ENCODE measurements around the gene PTTG1IP.

The PTTG1IP gene

DNA sequence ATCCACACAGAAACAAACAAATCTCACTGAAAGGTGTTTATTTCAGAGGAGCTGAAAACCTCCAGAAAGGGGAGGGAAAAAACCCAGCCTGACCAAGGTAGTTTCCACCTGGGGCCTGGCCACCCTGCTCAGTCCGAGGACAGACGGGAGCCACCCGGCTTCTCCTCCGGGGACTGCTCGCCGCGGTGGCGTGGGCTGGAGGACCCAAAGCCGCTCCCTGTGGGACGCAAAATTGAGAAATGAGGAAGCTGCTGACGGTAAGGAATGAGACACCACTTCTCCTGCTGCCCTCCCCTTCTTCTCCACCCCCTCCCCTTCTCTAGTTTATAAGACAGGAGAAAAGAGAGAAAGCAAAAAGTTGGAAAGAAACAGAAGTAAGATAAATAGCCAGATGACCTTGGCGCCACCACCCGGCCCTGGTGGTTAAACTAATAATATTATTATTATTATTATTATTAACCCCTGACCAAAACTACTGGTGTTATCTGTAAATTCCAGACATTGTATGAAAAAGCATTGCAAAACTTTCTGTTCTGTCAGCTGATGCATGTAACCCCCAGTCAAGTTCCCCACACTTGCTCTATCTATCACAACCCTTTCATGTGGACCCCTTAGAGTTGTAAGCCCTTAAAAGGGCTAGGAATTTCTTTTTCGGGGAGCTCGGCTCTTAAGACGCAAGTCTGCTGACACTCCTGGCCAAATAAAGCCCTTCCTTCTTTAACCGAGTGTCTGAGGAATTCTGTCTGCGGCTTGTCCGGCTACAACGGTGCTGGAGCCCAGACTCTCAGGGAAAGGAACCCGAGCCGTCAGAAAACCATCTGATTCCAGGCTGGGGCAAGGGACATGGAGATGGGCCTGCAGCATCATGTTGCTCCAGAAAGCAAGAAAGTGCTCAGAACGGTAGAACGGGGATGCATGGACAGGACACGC, 34.7 kb upstream of the PTTG1IP start:
- no peaks in the 10 kb centered on the region for H3K4me1 ChIP-seq (ENCODE audit: control insufficient read depth, insufficient read depth, low read length)
- H3K9me3 ChIP-seq (ENCODE audit: control insufficient read depth, insufficient read depth, low read depth, low read length), result no peaks in the 10 kb centered on the region
- CTCF ChIA-PET, result interaction anchor here (1.3 kb wide), 1 partner anchor 229 kb away, joined by 4 read pairs; no protein-coding TSS in a partner anchor
- POLR2A ChIA-PET, result no interaction called here
- H3K27ac ChIP-seq (ENCODE audit: extremely low read depth, low read depth, low read length), result no peak overlapping the region
- H3K36me3 ChIP-seq (ENCODE audit: control insufficient read depth in 2 of 2, insufficient read depth in 1 of 2, low read length in 2 of 2), result no peaks in the 10 kb centered on the region
- TF ChIP-seq GFI1B (tag by site-specific recombination; IDR thresholded peaks at IDR 0.05) (no peak), ZNF610 (tag by site-specific recombination; IDR thresholded peaks at IDR 0.05; ENCODE audit: borderline replicate concordance) (no peak), ZNF660 (tag by site-specific recombination; IDR thresholded peaks at IDR 0.05) (no peak), ZNF701 (tag by site-specific recombination; IDR thresholded peaks at IDR 0.05) (no peak), ZNF174 (tag by site-specific recombination; IDR thresholded peaks at IDR 0.05) (no peak), SP2 (tag by site-specific recombination; IDR thresholded peaks at IDR 0.05) (no peak), ZNF585B (tag by site-specific recombination; IDR thresholded peaks at IDR 0.05) (no peak), ZNF292 (tag by site-specific recombination; IDR thresholded peaks at IDR 0.05; ENCODE audit: borderline replicate concordance, low read depth) (no peak), ZNF10 (tag by site-specific recombination; IDR thresholded peaks at IDR 0.05) (no peak), ZBTB8A (tag by site-specific recombination; IDR thresholded peaks at IDR 0.05) (no peak), SETDB1 (IDR thresholded peaks at IDR 0.05; ENCODE audit: insufficient read length, low read length) (no peak), ZFP37 (tag by site-specific recombination; IDR thresholded peaks at IDR 0.05) (no peak), ZBTB20 (tag by site-specific recombination; IDR thresholded peaks at IDR 0.05) (no peak)
- TF ChIP-seq, protein P1, sequence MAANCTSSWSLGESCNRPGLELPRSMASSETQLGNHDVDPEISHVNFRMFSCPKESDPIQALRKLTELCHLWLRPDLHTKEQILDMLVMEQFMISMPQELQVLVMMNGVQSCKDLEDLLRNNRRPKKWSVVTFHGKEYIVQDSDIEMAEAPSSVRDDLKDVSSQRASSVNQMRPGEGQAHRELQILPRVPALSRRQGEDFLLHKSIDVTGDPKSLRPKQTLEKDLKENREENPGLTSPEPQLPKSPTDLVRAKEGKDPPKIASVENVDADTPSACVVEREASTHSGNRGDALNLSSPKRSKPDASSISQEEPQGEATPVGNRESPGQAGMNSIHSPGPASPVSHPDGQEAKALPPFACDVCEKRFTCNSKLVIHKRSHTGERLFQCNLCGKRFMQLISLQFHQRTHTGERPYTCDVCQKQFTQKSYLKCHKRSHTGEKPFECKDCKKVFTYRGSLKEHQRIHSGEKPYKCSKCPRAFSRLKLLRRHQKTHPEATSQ (tag by site-specific recombination; IDR thresholded peaks at IDR 0.05), result no peak
- no peak overlapping the region for H3K4me3 ChIP-seq (ENCODE audit: low read depth, low read length)

GRCh38 chr21:44907225-44907965, 33.9 kb upstream of the PTTG1IP start:
- ChIA-PET POLR2A (no interaction called here), CTCF (interaction anchor here (1.3 kb wide), 1 partner anchor 230 kb away, joined by 4 read pairs; no protein-coding TSS in a partner anchor)
- H3K4me1 ChIP-seq (ENCODE audit: control insufficient read depth, insufficient read depth, low read length), result no peaks in the 10 kb centered on the region
- no peak overlapping the region for H3K4me3 ChIP-seq (ENCODE audit: low read depth, low read length)
- no peaks in the 10 kb centered on the region for H3K9me3 ChIP-seq (ENCODE audit: control insufficient read depth, insufficient read depth, low read depth, low read length)
- no peaks in the 10 kb centered on the region for H3K36me3 ChIP-seq (ENCODE audit: control insufficient read depth in 2 of 2, insufficient read depth in 1 of 2, low read length in 2 of 2)
- no peak overlapping the region for H3K27ac ChIP-seq (ENCODE audit: extremely low read depth, low read depth, low read length)
- TF ChIP-seq ZNF629 (tag by site-specific recombination; IDR thresholded peaks at IDR 0.05) (no peak), ZNF423 (tag by site-specific recombination; IDR thresholded peaks at IDR 0.05) (no peak), ZFP69B (tag by site-specific recombination; IDR thresholded peaks at IDR 0.05) (0 out of 2 replicates have a peak, but pooled peaks have one; percentile 50), PRDM1 (tag by site-specific recombination; IDR thresholded peaks at IDR 0.05) (no peak), GLIS1 (tag by site-specific recombination; IDR thresholded peaks at IDR 0.05) (peak; percentile 14; the same call in 1 of the 2 replicates), ZNF433 (tag by site-specific recombination; IDR thresholded peaks at IDR 0.05; ENCODE audit: low read depth) (no peak), ZNF530 (tag by site-specific recombination; IDR thresholded peaks at IDR 0.05; ENCODE audit: low read depth) (no peak), ZNF692 (tag by site-specific recombination; IDR thresholded peaks at IDR 0.05) (peak; percentile 40; the same call in 1 of the 2 replicates), ZNF600 (tag by site-specific recombination; IDR thresholded peaks at IDR 0.05) (no peak), ZNF350 (tag by site-specific recombination; IDR thresholded peaks at IDR 0.05) (no peak), PRDM4 (tag by site-specific recombination; IDR thresholded peaks at IDR 0.05) (no peak)

Measured in HEK293 (cell line).